Mesothelial cell of epicardium (in vitro differentiated cells): Measurements from ENCODE around the gene PODXL. TPM values are rescaled to one million over a fixed set of nuclear protein-coding genes. Genes with fewer than 3 reads are reported as not detected.

ENCODE experiments used
- DNase-seq, 2 experiments: peaks; one replicate each; pipeline ENCODE4 v3.0.0; 2021; ENCODE audit warnings: low spot score in 2 of 2; ENCODE audit not compliant: unreplicated experiment in 2 of 2
- H3K27ac Mint-ChIP-seq: 2 replicates; pipeline ENCODE4 v1.8.0; 2021; ENCODE audit warnings: mixed read lengths
- H3K27me3 Mint-ChIP-seq: 2 replicates; pipeline ENCODE4 v1.8.0; 2021; ENCODE audit warnings: low read depth, mixed read lengths
- H3K36me3 Mint-ChIP-seq: 2 replicates; pipeline ENCODE4 v1.8.0; 2021; ENCODE audit warnings: mixed read lengths
- H3K4me1 Mint-ChIP-seq: 2 replicates; pipeline ENCODE4 v1.8.0; 2021; ENCODE audit warnings: mixed read lengths
- H3K4me3 Mint-ChIP-seq: 2 replicates; pipeline ENCODE4 v1.8.0; 2021; ENCODE audit warnings: mild to moderate bottlenecking, moderate library complexity, mixed read lengths
- H3K9me3 Mint-ChIP-seq: 2 replicates; pipeline ENCODE4 v1.8.0; 2021; ENCODE audit warnings: mixed read lengths
- total RNA-seq: library from RNA; stranded (reverse); gene quantifications from 3 replicates; pipeline ENCODE4 v1.2.1, GENCODE V29; 2021
- TF ChIP-seq, protein P1 (sequence below): fragments of 200-600 bp; sonication (generic); IDR thresholded peaks from one replicate; pipeline ENCODE4 v1.5.0; 2021; ENCODE audit warnings: antibody characterized with exemption; ENCODE audit not compliant: unreplicated experiment

PODXL gene
- total RNA-seq, 1 donor from 2014 or later = 213 TPM

DNA sequence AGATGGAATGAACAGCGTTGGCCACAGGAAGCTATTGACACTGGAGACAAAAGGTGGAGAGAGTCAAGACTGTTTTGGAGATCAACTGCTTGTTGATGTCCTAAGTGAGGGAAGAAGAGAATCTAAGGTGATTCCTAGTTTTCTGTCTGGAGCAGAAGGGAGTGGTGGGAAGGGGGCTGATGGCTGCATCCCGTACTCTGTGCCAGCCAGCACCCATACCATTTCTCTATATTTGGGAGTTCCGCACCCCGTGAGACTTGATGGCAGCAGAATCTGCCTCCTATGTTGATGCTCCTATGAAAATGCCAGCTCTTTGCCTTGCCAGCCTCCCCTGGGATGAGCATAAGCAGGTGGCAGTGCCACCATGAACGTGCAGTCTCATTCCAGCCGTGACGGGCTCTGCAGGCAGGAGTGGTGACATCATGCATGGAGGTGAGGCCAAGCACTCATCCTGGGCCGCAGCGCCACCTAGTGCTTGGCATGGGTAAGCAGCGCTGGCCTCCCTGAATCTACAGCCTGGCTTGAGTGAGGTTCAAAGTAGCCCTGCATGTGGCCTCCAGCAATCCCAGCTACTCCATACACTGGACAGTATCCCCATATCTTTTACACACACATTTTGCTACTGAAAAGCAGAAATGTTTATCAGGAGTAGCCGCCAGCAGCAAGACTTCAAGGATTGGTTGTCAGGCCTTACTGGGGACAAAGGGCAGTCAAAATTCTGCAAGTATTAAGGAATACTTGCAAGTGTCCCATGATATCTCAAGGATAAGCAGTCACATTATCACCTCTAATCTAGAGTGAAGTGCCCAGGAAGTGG lies 43.0 kb downstream of the PODXL start:
- Mint-ChIP-seq H3K9me3 (no peaks in the 10 kb centered on the region), H3K4me3 (peak overlapping the region; percentile 27), H3K27me3 (no peaks in the 10 kb centered on the region), H3K36me3 (peaks cover 5% of the 10 kb centered on the region), H3K4me1 (peaks cover 9% of the 10 kb centered on the region), H3K27ac (peak overlapping the region; percentile 84)
- DNase-seq = peak; percentile 76 to 86
- TF ChIP-seq, protein P1, sequence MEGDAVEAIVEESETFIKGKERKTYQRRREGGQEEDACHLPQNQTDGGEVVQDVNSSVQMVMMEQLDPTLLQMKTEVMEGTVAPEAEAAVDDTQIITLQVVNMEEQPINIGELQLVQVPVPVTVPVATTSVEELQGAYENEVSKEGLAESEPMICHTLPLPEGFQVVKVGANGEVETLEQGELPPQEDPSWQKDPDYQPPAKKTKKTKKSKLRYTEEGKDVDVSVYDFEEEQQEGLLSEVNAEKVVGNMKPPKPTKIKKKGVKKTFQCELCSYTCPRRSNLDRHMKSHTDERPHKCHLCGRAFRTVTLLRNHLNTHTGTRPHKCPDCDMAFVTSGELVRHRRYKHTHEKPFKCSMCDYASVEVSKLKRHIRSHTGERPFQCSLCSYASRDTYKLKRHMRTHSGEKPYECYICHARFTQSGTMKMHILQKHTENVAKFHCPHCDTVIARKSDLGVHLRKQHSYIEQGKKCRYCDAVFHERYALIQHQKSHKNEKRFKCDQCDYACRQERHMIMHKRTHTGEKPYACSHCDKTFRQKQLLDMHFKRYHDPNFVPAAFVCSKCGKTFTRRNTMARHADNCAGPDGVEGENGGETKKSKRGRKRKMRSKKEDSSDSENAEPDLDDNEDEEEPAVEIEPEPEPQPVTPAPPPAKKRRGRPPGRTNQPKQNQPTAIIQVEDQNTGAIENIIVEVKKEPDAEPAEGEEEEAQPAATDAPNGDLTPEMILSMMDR = peak; percentile 93

DNA sequence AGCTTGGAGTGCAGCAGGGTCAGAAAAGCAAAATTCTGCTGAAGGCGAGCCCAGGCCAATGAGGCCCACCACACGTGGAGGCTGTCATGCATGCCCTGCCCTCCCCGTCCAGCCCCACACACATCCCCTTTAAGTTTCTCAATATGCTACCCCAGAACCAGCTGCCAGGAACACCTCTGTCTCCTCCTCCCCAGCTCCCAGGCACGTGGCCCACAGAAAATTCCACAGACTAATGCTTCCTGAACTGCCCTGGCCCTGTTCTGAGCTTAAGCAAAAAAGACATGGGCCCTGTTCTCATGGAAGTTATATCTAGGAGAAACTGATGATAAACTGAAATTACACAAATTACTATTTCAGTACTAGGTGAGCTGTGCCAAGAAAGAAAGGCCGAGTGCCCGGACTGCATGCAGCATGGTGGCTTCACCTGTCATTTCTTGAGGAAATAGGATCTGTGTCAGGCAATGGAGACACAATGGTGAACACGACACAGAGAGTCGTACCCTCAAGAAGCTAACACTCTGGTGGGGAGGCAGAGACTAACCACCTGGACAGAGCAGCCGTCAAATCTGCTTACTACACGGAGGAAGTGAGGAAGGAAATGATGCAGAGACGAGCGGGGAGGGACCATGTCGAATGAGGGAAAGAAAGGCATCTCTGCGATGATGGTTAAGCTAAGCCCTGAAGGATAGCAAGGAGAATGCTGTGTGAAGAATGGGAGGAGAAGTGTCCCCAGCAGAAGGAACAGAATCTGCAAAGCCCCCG lies 44.5 kb downstream of the PODXL start:
- H3K4me3 Mint-ChIP-seq = no peak overlapping the region
- no peak for DNase-seq
- no peaks in the 10 kb centered on the region for H3K27me3 Mint-ChIP-seq
- H3K9me3 Mint-ChIP-seq = no peaks in the 10 kb centered on the region
- peak overlapping the region; percentile 37 for H3K27ac Mint-ChIP-seq
- TF ChIP-seq, protein P1 = no peak
- H3K36me3 Mint-ChIP-seq = peaks cover 7% of the 10 kb centered on the region
- H3K4me1 Mint-ChIP-seq = peaks cover 9% of the 10 kb centered on the region

DNA sequence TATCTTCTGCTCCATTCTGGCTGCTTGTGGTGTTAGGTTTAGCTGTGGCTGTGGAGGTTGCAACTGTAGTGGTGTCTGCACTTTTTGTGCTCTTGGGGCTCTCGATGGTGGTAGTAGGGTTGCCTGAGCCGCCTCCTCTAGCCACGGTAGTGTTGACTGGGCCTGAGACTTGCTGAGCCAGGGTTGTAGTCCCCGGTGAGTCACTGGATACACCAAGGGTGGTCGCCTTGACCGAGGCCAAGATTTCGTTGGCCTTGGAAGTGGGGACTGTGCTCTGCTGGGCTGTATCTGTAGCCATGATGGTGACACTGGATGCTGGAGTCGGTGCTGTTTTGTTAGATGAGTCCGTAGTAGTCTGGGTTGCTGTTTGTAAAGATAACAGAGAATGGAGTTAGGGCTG lies 45.4 kb downstream of the PODXL start:
- H3K27me3 Mint-ChIP-seq = no peaks in the 10 kb centered on the region
- H3K4me3 Mint-ChIP-seq = no peak overlapping the region
- DNase-seq = no peak
- H3K4me1 Mint-ChIP-seq = peaks cover 9% of the 10 kb centered on the region
- no peaks in the 10 kb centered on the region for H3K9me3 Mint-ChIP-seq
- H3K36me3 Mint-ChIP-seq = peaks cover 7% of the 10 kb centered on the region
- no peak overlapping the region for H3K27ac Mint-ChIP-seq
- TF ChIP-seq, protein P1 = no peak

DNA sequence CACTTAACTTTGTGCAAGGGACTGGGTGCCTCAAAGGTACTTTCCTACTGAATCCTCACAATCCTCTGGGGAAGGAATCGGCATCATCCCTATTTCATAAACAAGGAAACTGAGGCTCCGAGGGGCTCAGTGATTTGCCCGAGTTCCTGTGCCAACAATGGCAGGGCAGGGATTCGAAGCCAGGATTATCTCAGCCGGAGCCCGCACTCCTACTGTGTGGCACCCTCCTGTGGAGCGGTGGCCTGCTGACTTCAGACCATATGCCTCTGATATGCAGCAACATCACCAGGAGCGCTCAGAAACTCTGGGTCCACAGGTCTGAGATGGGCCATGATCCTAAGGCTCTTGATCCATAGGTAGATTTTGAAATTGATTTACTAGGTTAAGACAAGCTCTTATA lies 46.6 kb downstream of the PODXL start:
- H3K27me3 Mint-ChIP-seq = no peaks in the 10 kb centered on the region
- H3K4me3 Mint-ChIP-seq = no peak overlapping the region
- H3K9me3 Mint-ChIP-seq = no peaks in the 10 kb centered on the region
- peaks cover 9% of the 10 kb centered on the region for H3K36me3 Mint-ChIP-seq
- TF ChIP-seq, protein P1 = no peak
- H3K4me1 Mint-ChIP-seq = peaks cover 9% of the 10 kb centered on the region
- DNase-seq = no peak
- H3K27ac Mint-ChIP-seq = no peak overlapping the region

DNA sequence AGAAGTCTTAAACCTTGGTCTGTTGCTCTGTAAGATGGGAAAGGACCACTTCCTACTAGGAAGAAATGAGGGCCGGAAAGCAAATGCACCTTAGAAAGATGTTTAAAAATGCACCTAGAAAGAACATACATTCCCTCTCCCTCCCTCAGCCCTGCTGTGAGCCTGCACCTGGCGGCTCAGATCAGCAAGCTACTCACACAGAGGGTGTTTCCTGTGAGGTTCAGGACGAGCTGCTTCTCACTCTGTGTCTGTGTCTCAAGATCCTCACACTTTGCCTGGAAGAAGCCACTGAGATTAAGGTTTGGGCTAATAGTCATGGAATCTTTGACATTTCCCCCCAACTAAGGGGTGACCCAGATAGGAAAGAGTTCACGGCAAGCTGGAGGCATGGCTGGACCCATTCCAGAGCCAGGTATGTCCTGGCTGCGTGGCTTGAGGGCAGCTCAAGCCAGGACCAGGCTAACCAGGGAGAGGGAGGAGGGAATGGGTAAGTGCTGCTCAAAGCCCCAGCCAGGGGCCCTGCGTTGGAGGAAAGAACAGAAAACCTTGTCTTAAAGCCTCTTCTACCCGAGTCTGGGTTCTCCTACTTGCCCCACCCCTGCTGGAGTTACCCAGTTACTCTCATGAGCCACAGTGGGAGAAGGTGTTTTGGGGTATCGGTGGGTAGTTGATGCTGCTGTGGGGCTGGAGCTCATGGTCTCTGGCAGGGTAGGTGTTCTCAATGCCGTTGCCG lies 47.5 kb downstream of the PODXL start:
- Mint-ChIP-seq H3K4me1 (peaks cover 9% of the 10 kb centered on the region), H3K9me3 (no peaks in the 10 kb centered on the region), H3K4me3 (no peak overlapping the region), H3K27me3 (no peaks in the 10 kb centered on the region), H3K27ac (peak overlapping the region; percentile 53), H3K36me3 (peaks cover 10% of the 10 kb centered on the region)
- TF ChIP-seq, protein P1 = no peak
- DNase-seq = no peak
